HUES48 (cell line): ENCODE results near the gene LRRC26.

Experiments
- H3K27ac ChIP-seq: one replicate; pipeline ENCODE4 v1.7.0; 2013; ENCODE audit warnings: low read depth, low read length, inconsistent platforms
- H3K27me3 ChIP-seq: 2 replicates; pipeline ENCODE4 v1.6.1; 2013; ENCODE audit warnings: mild to moderate bottlenecking, low read length; ENCODE audit not compliant: control insufficient read depth, insufficient read depth
- H3K36me3 ChIP-seq: 2 replicates; pipeline ENCODE4 v1.6.1; 2013; ENCODE audit warnings: low read length; ENCODE audit not compliant: control insufficient read depth, insufficient read depth
- H3K4me1 ChIP-seq: 2 replicates; pipeline ENCODE4 v1.6.1; 2013; ENCODE audit warnings: mild to moderate bottlenecking, low read length; ENCODE audit not compliant: control insufficient read depth, insufficient read depth
- H3K4me3 ChIP-seq: 2 replicates; pipeline ENCODE4 v1.5.1; 2013; ENCODE audit warnings: mild to moderate bottlenecking, low read depth, low read length
- H3K9ac ChIP-seq: 2 replicates; pipeline ENCODE4 v1.6.1; 2013; ENCODE audit warnings: mild to moderate bottlenecking, low read depth, low read length, moderate library complexity
- H3K9me3 ChIP-seq: 2 replicates; pipeline ENCODE4 v1.6.1; 2013; ENCODE audit warnings: low read length; ENCODE audit not compliant: control insufficient read depth, insufficient read depth

The LRRC26 gene

GRCh38 chr9:137189297-137190295, 19.7 kb upstream of the LRRC26 start:
- Histone ChIP-seq H3K36me3 (peaks cover 45% of the 10 kb centered on the region; the same call in 1 of the 2 replicates), H3K9ac (peak overlapping the region; percentile 74; the same call in 1 of the 2 replicates), H3K4me1 (0 out of 2 replicates have a peak, but pooled peaks cover under 1% of the 10 kb centered on the region), H3K27ac (peak overlapping the region; percentile 93), H3K4me3 (peak overlapping the region; percentile 87), H3K27me3 (no peaks in the 10 kb centered on the region), H3K9me3 (no peaks in the 10 kb centered on the region)

- Histone ChIP-seq H3K27ac (peak within 1 kb of the TSS; percentile 93), H3K27me3 (no peaks in the 10 kb centered on the region), H3K9me3 (no peaks in the 10 kb centered on the region), H3K4me1 (no peaks in the 10 kb centered on the region), H3K9ac (peak within 1 kb of the TSS; percentile 74), H3K4me3 (peak within 1 kb of the TSS; percentile 87), H3K36me3 (peaks cover 53% of the 10 kb centered on the region)
Measured at GRCh38 chr9:137188490-137189296, 18.8 kb upstream of the LRRC26 start, which contains the start of the genes ANAPC2 and SSNA1. Gene ANAPC2 (minus strand): TSS chr9:137188560. CDS start chr9:137188532, 28 bp downstream. Gene SSNA1 (plus strand): TSS chr9:137188676. CDS start chr9:137188727, 51 bp downstream.

- Histone ChIP-seq H3K36me3 (peaks cover 59% of the 10 kb centered on the region), H3K9me3 (no peaks in the 10 kb centered on the region), H3K9ac (peak overlapping the region; percentile 54; the same call in 1 of the 2 replicates), H3K4me3 (peak overlapping the region; percentile 87), H3K4me1 (no peaks in the 10 kb centered on the region), H3K27me3 (no peaks in the 10 kb centered on the region), H3K27ac (peak overlapping the region; percentile 93)
Measured at GRCh38 chr9:137188086-137188489, 18.2 kb upstream of the LRRC26 start.

GRCh38 chr9:137187386-137187785, 17.5 kb upstream of the LRRC26 start:
- Histone ChIP-seq H3K9ac (no peak overlapping the region), H3K4me3 (peak overlapping the region; percentile 87), H3K27ac (no peak overlapping the region), H3K27me3 (no peaks in the 10 kb centered on the region), H3K36me3 (peaks cover 66% of the 10 kb centered on the region), H3K9me3 (no peaks in the 10 kb centered on the region), H3K4me1 (no peaks in the 10 kb centered on the region)

GRCh38 chr9:137186385-137186784, 16.5 kb upstream of the LRRC26 start:
- H3K27ac ChIP-seq, result no peak overlapping the region
- no peaks in the 10 kb centered on the region for H3K9me3 ChIP-seq
- no peak overlapping the region for H3K9ac ChIP-seq
- H3K36me3 ChIP-seq, result peaks cover 63% of the 10 kb centered on the region
- no peaks in the 10 kb centered on the region for H3K4me1 ChIP-seq
- no peak overlapping the region for H3K4me3 ChIP-seq
- H3K27me3 ChIP-seq, result no peaks in the 10 kb centered on the region

GRCh38 chr9:137185921-137186320, 16.1 kb upstream of the LRRC26 start:
- Histone ChIP-seq H3K27me3 (no peaks in the 10 kb centered on the region), H3K36me3 (peaks cover 66% of the 10 kb centered on the region), H3K9me3 (no peaks in the 10 kb centered on the region), H3K4me1 (no peaks in the 10 kb centered on the region), H3K9ac (no peak overlapping the region), H3K27ac (no peak overlapping the region), H3K4me3 (no peak overlapping the region)

GRCh38 chr9:137184881-137185660, 15.2 kb upstream of the LRRC26 start:
- H3K27me3 ChIP-seq, result no peaks in the 10 kb centered on the region
- no peaks in the 10 kb centered on the region for H3K4me1 ChIP-seq
- H3K27ac ChIP-seq, result no peak overlapping the region
- peaks cover 66% of the 10 kb centered on the region for H3K36me3 ChIP-seq
- no peaks in the 10 kb centered on the region for H3K9me3 ChIP-seq
- no peak overlapping the region for H3K4me3 ChIP-seq
- H3K9ac ChIP-seq, result no peak overlapping the region

GRCh38 chr9:137183980-137184595, 14.2 kb upstream of the LRRC26 start:
- Histone ChIP-seq H3K36me3 (peaks cover 71% of the 10 kb centered on the region), H3K4me1 (no peaks in the 10 kb centered on the region), H3K9me3 (no peaks in the 10 kb centered on the region)

GRCh38 chr9:137182836-137183235, 13.0 kb upstream of the LRRC26 start:
- no peak overlapping the region for H3K27ac ChIP-seq
- H3K9me3 ChIP-seq, result no peaks in the 10 kb centered on the region
- peaks cover 75% of the 10 kb centered on the region for H3K36me3 ChIP-seq
- no peaks in the 10 kb centered on the region for H3K27me3 ChIP-seq
- no peak overlapping the region for H3K4me3 ChIP-seq
- H3K4me1 ChIP-seq, result no peaks in the 10 kb centered on the region
- H3K9ac ChIP-seq, result no peak overlapping the region

More at GRCh38 chr9:137183980-137184595, 14.2 kb upstream of the LRRC26 start:
- H3K4me3 ChIP-seq, result no peak overlapping the region
- H3K27me3 ChIP-seq, result no peaks in the 10 kb centered on the region
- no peak overlapping the region for H3K9ac ChIP-seq
- H3K27ac ChIP-seq, result no peak overlapping the region

GRCh38 chr9:137181680-137182079, 11.8 kb upstream of the LRRC26 start:
- Histone ChIP-seq H3K27me3 (no peaks in the 10 kb centered on the region), H3K9me3 (no peaks in the 10 kb centered on the region), H3K27ac (no peak overlapping the region), H3K36me3 (peaks cover 69% of the 10 kb centered on the region), H3K4me1 (no peaks in the 10 kb centered on the region), H3K4me3 (no peak overlapping the region), H3K9ac (no peak overlapping the region)
